Natural killer cell (primary cell): ENCODE measurements around the gene KIRREL3. TPM values are rescaled to one million over a fixed set of nuclear protein-coding genes. Genes with fewer than 3 reads are reported as not detected.

Source experiments
- ATAC-seq, 3 donors: fragments of 150-1000 bp in 2 of 3; fragments of 200-7000 bp in 1 of 3; cut with Tn5 transposase; 1 replicate in 1 of 3; 2 replicates in 2 of 3; pipeline ENCODE4 v1.10.0; 2021; ENCODE audit warnings: mild to moderate bottlenecking in 2 of 3, moderate library complexity in 2 of 3
- DNase-seq, 2 donors: peaks; one replicate each; pipeline versions ENCODE4 v3.0.0 to v3.0.0-alpha.2; 2013 to 2021; ENCODE audit warnings: mixed read lengths in 1 of 2
- H3K27ac ChIP-seq: one replicate; pipeline ENCODE4 v1.5.1; 2013; ENCODE audit warnings: mild to moderate bottlenecking, low read length
- H3K27me3 ChIP-seq: one replicate; pipeline ENCODE4 v1.6.1; 2013; ENCODE audit warnings: low read length; ENCODE audit not compliant: control insufficient read depth, insufficient read depth
- H3K36me3 ChIP-seq: one replicate; pipeline ENCODE4 v1.6.1; 2013; ENCODE audit warnings: low read length; ENCODE audit not compliant: control insufficient read depth, insufficient read depth
- H3K4me1 ChIP-seq: one replicate; pipeline ENCODE4 v1.6.1; 2013; ENCODE audit warnings: low read length; ENCODE audit not compliant: control insufficient read depth, insufficient read depth
- H3K4me3 ChIP-seq: one replicate; pipeline ENCODE4 v1.5.1; 2013; ENCODE audit warnings: low read length
- H3K9me3 ChIP-seq: one replicate; pipeline ENCODE4 v1.6.1; 2013; ENCODE audit warnings: low read length; ENCODE audit not compliant: control insufficient read depth, insufficient read depth
- H3K27ac Mint-ChIP-seq, 2 donors: one replicate each; pipeline ENCODE4 v1.8.0; 2022; ENCODE audit warnings: mild to moderate bottlenecking in 2 of 2, mixed read lengths in 2 of 2, moderate library complexity in 1 of 2
- H3K27me3 Mint-ChIP-seq, 2 donors: one replicate each; pipeline ENCODE4 v1.8.0; 2022; ENCODE audit warnings: low read depth in 2 of 2, mixed read lengths in 2 of 2
- H3K36me3 Mint-ChIP-seq: one replicate; pipeline ENCODE4 v1.8.0; 2022; ENCODE audit warnings: mixed read lengths
- H3K4me1 Mint-ChIP-seq, 2 donors: one replicate each; pipeline ENCODE4 v1.8.0; 2022; ENCODE audit warnings: mixed read lengths in 2 of 2
- H3K4me3 Mint-ChIP-seq: one replicate; pipeline ENCODE4 v1.8.0; 2022; ENCODE audit warnings: mild to moderate bottlenecking, moderate library complexity, mixed read lengths
- H3K9me3 Mint-ChIP-seq, 2 donors: one replicate each; pipeline ENCODE4 v1.8.0; 2022; ENCODE audit warnings: mixed read lengths in 2 of 2
- WGBS: methylation state at CpG from one replicate; pipeline ENCODE4 v1.1.7; 2013; ENCODE audit warnings: missing lambda C conversion rate; ENCODE audit not compliant: insufficient coverage; 5-methylcytosine and 5-hydroxymethylcytosine counted together
- intact Hi-C: fragments of 100-400 bp; cut with micrococcal nuclease; formaldehyde crosslinking; loops from one replicate; pipeline ENCODE4 v1.14.2; 2022
- total RNA-seq, 4 donors: library from RNA; stranded (reverse); fragments of 120-200 nt in 1 of 4; gene quantifications; one replicate each; pipeline versions ENCODE4 v1.2.3 to v1.2.4, GENCODE V29; 2013 to 2022
- TF ChIP-seq, protein P1 (sequence below): fragments of 200-600 bp; IDR thresholded peaks from one replicate; pipeline ENCODE4 v1.8.0; 2022; ENCODE audit warnings: antibody characterized with exemption

KIRREL3 gene
- total RNA-seq, 3 donors from 2014 or later (not counting 1 experiment from before 2014, with no cell fraction given), result not detected

DNA sequence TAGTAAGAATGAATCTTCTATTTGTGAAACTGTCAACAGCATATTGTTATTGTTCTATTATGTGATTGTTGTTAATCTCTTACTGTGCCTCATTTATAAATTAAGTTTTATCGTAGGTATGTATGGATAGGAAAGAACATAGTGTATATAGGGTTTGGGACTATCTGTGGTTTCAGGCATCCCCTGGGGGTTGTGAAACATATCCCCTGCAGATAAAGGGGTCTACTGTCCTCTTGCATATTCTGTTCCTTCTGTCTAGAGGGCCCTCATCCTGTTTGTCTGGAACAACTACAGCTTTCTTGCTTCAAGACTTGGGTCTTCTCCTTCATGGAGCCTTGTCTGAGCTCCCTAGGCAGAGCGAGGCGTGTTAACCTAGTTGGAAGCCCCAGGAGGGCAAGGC lies 159.6 kb downstream of the KIRREL3 start:
- H3K9me3 Mint-ChIP-seq, result no peaks in the 10 kb centered on the region
- 89% methylated on average over 3 of the region's 3 CpGs for WGBS
- Histone ChIP-seq H3K4me1 (no peaks in the 10 kb centered on the region), H3K4me3 (no peak overlapping the region), H3K36me3 (no peaks in the 10 kb centered on the region), H3K9me3 (no peaks in the 10 kb centered on the region), H3K27ac (no peak overlapping the region), H3K27me3 (peaks cover 2% of the 10 kb centered on the region)
- intact Hi-C loops, result no loop called here
- TF ChIP-seq, protein P1, sequence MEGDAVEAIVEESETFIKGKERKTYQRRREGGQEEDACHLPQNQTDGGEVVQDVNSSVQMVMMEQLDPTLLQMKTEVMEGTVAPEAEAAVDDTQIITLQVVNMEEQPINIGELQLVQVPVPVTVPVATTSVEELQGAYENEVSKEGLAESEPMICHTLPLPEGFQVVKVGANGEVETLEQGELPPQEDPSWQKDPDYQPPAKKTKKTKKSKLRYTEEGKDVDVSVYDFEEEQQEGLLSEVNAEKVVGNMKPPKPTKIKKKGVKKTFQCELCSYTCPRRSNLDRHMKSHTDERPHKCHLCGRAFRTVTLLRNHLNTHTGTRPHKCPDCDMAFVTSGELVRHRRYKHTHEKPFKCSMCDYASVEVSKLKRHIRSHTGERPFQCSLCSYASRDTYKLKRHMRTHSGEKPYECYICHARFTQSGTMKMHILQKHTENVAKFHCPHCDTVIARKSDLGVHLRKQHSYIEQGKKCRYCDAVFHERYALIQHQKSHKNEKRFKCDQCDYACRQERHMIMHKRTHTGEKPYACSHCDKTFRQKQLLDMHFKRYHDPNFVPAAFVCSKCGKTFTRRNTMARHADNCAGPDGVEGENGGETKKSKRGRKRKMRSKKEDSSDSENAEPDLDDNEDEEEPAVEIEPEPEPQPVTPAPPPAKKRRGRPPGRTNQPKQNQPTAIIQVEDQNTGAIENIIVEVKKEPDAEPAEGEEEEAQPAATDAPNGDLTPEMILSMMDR, result no peak
- ATAC-seq (no peak), DNase-seq (no peak)
- H3K27ac Mint-ChIP-seq, result no peak overlapping the region
- no peaks in the 10 kb centered on the region for H3K36me3 Mint-ChIP-seq
- no peaks in the 10 kb centered on the region for H3K4me1 Mint-ChIP-seq
- no peak overlapping the region for H3K4me3 Mint-ChIP-seq
- peaks cover 12 to 64% of the 10 kb centered on the region in 2 donors for H3K27me3 Mint-ChIP-seq

DNA sequence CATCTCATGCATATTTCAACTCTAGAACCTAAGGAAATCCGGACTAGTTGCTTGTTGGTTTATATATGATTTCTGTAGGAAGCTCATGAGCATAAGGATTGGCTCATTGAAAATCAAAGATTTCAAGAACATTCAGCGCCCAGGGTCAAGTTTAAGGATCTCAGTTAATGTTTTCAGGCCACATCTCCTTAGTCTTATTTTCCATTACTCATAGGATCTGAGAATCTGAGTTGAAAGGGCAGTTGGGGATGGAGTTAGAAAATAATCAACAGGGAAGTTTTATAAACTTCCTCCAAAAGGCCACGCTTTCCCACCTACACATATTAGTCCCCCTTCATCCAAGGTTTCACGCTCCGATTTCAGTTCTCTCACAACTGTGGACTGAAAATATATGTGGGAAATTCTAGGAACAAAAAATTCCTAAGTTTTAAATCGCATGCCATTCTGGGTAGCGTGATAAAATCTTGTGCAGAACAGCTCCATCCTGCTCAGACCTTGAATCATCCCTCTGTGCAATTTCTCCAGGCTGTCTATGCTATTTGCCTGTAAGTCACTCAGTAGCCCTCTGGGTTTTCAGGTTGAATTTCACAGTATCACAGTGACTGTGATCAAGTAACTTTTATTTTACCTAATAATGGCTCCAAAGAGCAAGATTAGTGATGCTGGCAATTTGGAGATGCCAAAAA lies 160.2 kb downstream of the KIRREL3 start:
- WGBS, result 95% methylated on average over 4 of the region's 7 CpGs
- H3K27ac ChIP-seq, result no peak overlapping the region
- no peak for ATAC-seq

DNA sequence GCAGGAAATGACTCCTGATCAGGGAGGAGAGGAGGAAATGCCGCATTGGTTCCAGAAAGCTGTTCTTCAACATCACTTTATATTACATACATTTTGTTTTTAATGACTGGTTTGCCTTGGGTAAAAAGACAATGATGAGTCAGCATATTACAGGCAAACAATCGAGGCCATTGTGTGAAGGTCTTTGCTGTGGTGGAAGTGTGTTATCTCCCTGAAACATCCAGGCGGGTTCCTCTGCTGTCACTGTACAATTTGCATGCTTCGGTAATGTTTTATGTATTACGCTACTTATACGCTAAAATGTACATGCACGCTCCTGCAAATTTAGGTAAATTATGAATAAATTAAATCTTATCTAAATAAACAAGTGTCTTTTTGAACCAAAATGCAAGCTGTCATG lies 161.1 kb downstream of the KIRREL3 start:
- no peaks in the 10 kb centered on the region for H3K4me1 ChIP-seq
- H3K36me3 ChIP-seq, result no peaks in the 10 kb centered on the region
- TF ChIP-seq, protein P1, result no peak
- Mint-ChIP-seq H3K9me3 (no peaks in the 10 kb centered on the region), H3K36me3 (no peaks in the 10 kb centered on the region), H3K27ac (no peak overlapping the region), H3K27me3 (peaks cover 12 to 62% of the 10 kb centered on the region in 2 donors), H3K4me1 (no peaks in the 10 kb centered on the region), H3K4me3 (no peak overlapping the region)
- no peak for DNase-seq
- H3K27me3 ChIP-seq, result no peaks in the 10 kb centered on the region
- intact Hi-C loops, result no loop called here
- no peak for ATAC-seq
- H3K9me3 ChIP-seq, result no peaks in the 10 kb centered on the region
- H3K27ac ChIP-seq, result no peak overlapping the region
- 43% methylated on average over 2 of the region's 7 CpGs for WGBS
- H3K4me3 ChIP-seq, result no peak overlapping the region

More for the DNA sequence above, 160.2 kb downstream of the KIRREL3 start:
- Histone ChIP-seq H3K4me1 (no peaks in the 10 kb centered on the region), H3K9me3 (no peaks in the 10 kb centered on the region), H3K36me3 (no peaks in the 10 kb centered on the region), H3K4me3 (no peak overlapping the region), H3K27me3 (no peaks in the 10 kb centered on the region)
- peaks cover 12 to 62% of the 10 kb centered on the region in 2 donors for H3K27me3 Mint-ChIP-seq
- H3K9me3 Mint-ChIP-seq, result no peaks in the 10 kb centered on the region
- no peak overlapping the region for H3K4me3 Mint-ChIP-seq
- no peak overlapping the region for H3K27ac Mint-ChIP-seq
- TF ChIP-seq, protein P1, result no peak
- no peak for DNase-seq
- no peaks in the 10 kb centered on the region for H3K36me3 Mint-ChIP-seq
- intact Hi-C loops, result no loop called here
- no peaks in the 10 kb centered on the region for H3K4me1 Mint-ChIP-seq

DNA sequence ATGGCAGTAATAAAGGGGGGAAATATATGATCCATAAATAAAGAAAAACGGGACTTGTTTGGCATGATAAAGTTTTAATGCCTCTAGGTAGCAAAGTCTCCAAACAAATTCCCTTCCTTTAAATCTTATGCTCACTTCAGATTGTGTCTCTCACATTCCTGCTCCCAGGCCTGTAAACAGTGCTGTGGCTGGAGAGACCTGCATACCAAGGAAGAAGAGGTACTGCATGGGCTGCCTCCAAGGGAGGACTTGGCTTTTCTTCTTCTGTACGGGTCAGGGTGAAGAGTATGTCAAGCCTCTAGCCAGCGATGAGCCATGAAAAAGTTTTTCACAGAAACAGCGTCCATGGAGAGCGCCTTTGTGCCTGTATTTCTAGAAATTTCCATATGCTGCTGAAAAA lies 161.8 kb downstream of the KIRREL3 start:
- no peak overlapping the region for H3K27ac ChIP-seq
- Mint-ChIP-seq H3K4me1 (no peaks in the 10 kb centered on the region), H3K27ac (no peak overlapping the region), H3K36me3 (no peaks in the 10 kb centered on the region), H3K27me3 (peaks cover 12 to 62% of the 10 kb centered on the region in 2 donors), H3K4me3 (no peak overlapping the region), H3K9me3 (no peaks in the 10 kb centered on the region)
- ATAC-seq (no peak), DNase-seq (no peak)
- WGBS, result 92% methylated on average over 4 of the region's 5 CpGs
- intact Hi-C loops, result no loop called here
- H3K27me3 ChIP-seq, result no peaks in the 10 kb centered on the region
- H3K9me3 ChIP-seq, result no peaks in the 10 kb centered on the region
- no peaks in the 10 kb centered on the region for H3K36me3 ChIP-seq
- H3K4me3 ChIP-seq, result no peak overlapping the region
- TF ChIP-seq, protein P1, result no peak
- H3K4me1 ChIP-seq, result no peaks in the 10 kb centered on the region
